Gastrocnemius medialis (tissue), 4 donors: ENCODE measurements around the gene MIPEP.

Experiments
- POLR2A ChIP-seq, 2 donors: fragments of 450-650 bp; IDR thresholded peaks; one replicate each; pipeline ENCODE4 v1.6.1; 2017; ENCODE audit warnings: antibody characterized with exemption in 2 of 2, mild to moderate bottlenecking in 2 of 2, moderate library complexity in 2 of 2
- TF ChIP-seq, protein P1 (sequence below), 5 experiments: fragments of 450-650 bp in 3 of 5; fragments of 200-600 bp in 2 of 5; sonication (generic) in 2 of 5; IDR thresholded peaks in 4 of 5; conservative IDR thresholded peaks in 1 of 5; 1 replicate in 4 of 5; 2 replicates in 1 of 5; pipeline ENCODE4 v1.5.1; 2016 to 2019; ENCODE audit warnings: antibody characterized with exemption in 5 of 5, mild to moderate bottlenecking in 3 of 5, moderate library complexity in 3 of 5

DNA sequence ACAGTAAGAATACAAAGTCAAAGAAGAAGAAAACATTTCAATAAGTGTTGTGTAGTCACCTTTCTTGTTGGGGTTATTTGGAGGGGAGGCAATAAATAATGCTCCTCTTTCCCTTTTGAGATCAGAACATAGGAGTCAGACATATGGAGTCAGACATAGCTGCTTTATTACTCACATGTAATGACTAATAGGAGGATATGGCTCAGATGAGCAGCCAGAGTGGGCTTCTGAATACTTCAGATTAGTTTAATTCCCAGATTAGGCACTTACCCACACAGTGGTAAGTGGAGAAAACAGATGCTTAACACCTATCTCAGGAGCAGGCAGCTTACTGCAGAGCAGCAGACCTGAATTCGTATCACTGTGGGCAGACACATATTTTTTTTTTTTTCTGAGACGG, 39.8 kb upstream of the MIPEP start:
- TF ChIP-seq, protein P1, sequence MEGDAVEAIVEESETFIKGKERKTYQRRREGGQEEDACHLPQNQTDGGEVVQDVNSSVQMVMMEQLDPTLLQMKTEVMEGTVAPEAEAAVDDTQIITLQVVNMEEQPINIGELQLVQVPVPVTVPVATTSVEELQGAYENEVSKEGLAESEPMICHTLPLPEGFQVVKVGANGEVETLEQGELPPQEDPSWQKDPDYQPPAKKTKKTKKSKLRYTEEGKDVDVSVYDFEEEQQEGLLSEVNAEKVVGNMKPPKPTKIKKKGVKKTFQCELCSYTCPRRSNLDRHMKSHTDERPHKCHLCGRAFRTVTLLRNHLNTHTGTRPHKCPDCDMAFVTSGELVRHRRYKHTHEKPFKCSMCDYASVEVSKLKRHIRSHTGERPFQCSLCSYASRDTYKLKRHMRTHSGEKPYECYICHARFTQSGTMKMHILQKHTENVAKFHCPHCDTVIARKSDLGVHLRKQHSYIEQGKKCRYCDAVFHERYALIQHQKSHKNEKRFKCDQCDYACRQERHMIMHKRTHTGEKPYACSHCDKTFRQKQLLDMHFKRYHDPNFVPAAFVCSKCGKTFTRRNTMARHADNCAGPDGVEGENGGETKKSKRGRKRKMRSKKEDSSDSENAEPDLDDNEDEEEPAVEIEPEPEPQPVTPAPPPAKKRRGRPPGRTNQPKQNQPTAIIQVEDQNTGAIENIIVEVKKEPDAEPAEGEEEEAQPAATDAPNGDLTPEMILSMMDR (IDR thresholded peaks at IDR 0.05 in 4 of 5, conservative IDR thresholded peaks at IDR 0.05 in 1 of 5): no peak
- TF ChIP-seq POLR2A (IDR thresholded peaks at IDR 0.05): no peak
